Measurements from ENCODE around the gene CEP89.

CEP89 gene

GRCh38 chr19:32878988-32879387 lies 92.8 kb downstream of the CEP89 start:
- DNase-seq (ENCODE audit: low spot score in 2 of 2), result no peak
- in situ Hi-C loops (cut with MboI; ENCODE audit: low sequenced_read_pairs), result no loop called here
- Histone ChIP-seq H3K36me3 (replicated peaks) (no peaks in the 10 kb centered on the region), H3K4me3 (no peak overlapping the region), H3K9me3 (no peaks in the 10 kb centered on the region), H3K4me1 (no peaks in the 10 kb centered on the region), H3K27me3 (ENCODE audit: low read depth) (no peaks in the 10 kb centered on the region)

- in situ Hi-C loops (cut with MboI; ENCODE audit: low sequenced_read_pairs), result no loop called here
- no peaks in the 10 kb centered on the region for H3K9me3 ChIP-seq
- no peaks in the 10 kb centered on the region for H3K4me1 ChIP-seq
- no peak for DNase-seq (ENCODE audit: low spot score in 2 of 2)
- no peaks in the 10 kb centered on the region for H3K36me3 ChIP-seq (replicated peaks)
- no peaks in the 10 kb centered on the region for H3K27me3 ChIP-seq (ENCODE audit: low read depth)
- H3K4me3 ChIP-seq, result no peak overlapping the region
Observed at GRCh38 chr19:32877977-32878745, 93.6 kb downstream of the CEP89 start.

GRCh38 chr19:32877323-32877912 lies 94.3 kb downstream of the CEP89 start:
- Histone ChIP-seq H3K27me3 (ENCODE audit: low read depth) (no peaks in the 10 kb centered on the region), H3K9me3 (no peaks in the 10 kb centered on the region), H3K36me3 (replicated peaks) (no peaks in the 10 kb centered on the region), H3K4me3 (no peak overlapping the region), H3K4me1 (no peaks in the 10 kb centered on the region)
- in situ Hi-C loops (cut with MboI; ENCODE audit: low sequenced_read_pairs), result no loop called here
- no peak for DNase-seq (ENCODE audit: low spot score in 2 of 2)

GRCh38 chr19:32876919-32877285 lies 94.9 kb downstream of the CEP89 start:
- Histone ChIP-seq H3K4me3 (no peak overlapping the region), H3K9me3 (no peaks in the 10 kb centered on the region), H3K27me3 (ENCODE audit: low read depth) (no peaks in the 10 kb centered on the region), H3K4me1 (no peaks in the 10 kb centered on the region), H3K36me3 (replicated peaks) (no peaks in the 10 kb centered on the region)
- DNase-seq (ENCODE audit: low spot score in 2 of 2), result no peak
- in situ Hi-C loops (cut with MboI; ENCODE audit: low sequenced_read_pairs), result no loop called here

GRCh38 chr19:32876236-32876918 lies 95.4 kb downstream of the CEP89 start:
- in situ Hi-C loops (cut with MboI; ENCODE audit: low sequenced_read_pairs), result no loop called here
- DNase-seq (ENCODE audit: low spot score in 2 of 2), result no peak
- Histone ChIP-seq H3K4me1 (no peaks in the 10 kb centered on the region), H3K9me3 (no peaks in the 10 kb centered on the region), H3K4me3 (no peak overlapping the region), H3K27me3 (ENCODE audit: low read depth) (no peaks in the 10 kb centered on the region), H3K36me3 (replicated peaks) (no peaks in the 10 kb centered on the region)

GRCh38 chr19:32875428-32875827 lies 96.3 kb downstream of the CEP89 start:
- no peak for DNase-seq (ENCODE audit: low spot score in 2 of 2)
- no peaks in the 10 kb centered on the region for H3K27me3 ChIP-seq (ENCODE audit: low read depth)
- in situ Hi-C loops (cut with MboI; ENCODE audit: low sequenced_read_pairs), result no loop called here

GRCh38 chr19:32874605-32875004 lies 97.2 kb downstream of the CEP89 start:
- H3K4me3 ChIP-seq, result no peak overlapping the region
- in situ Hi-C loops (cut with MboI; ENCODE audit: low sequenced_read_pairs), result no loop called here
- no peaks in the 10 kb centered on the region for H3K4me1 ChIP-seq
- no peak for DNase-seq (ENCODE audit: low spot score in 2 of 2)
- no peaks in the 10 kb centered on the region for H3K9me3 ChIP-seq
- no peaks in the 10 kb centered on the region for H3K36me3 ChIP-seq (replicated peaks)
- H3K27me3 ChIP-seq (ENCODE audit: low read depth), result no peaks in the 10 kb centered on the region

More at GRCh38 chr19:32875428-32875827, 96.3 kb downstream of the CEP89 start:
- Histone ChIP-seq H3K36me3 (replicated peaks) (no peaks in the 10 kb centered on the region), H3K4me3 (no peak overlapping the region), H3K9me3 (no peaks in the 10 kb centered on the region), H3K4me1 (no peaks in the 10 kb centered on the region)

- Histone ChIP-seq H3K27me3 (ENCODE audit: low read depth) (no peaks in the 10 kb centered on the region), H3K9me3 (no peaks in the 10 kb centered on the region), H3K36me3 (replicated peaks) (no peaks in the 10 kb centered on the region), H3K4me1 (no peaks in the 10 kb centered on the region), H3K4me3 (no peak overlapping the region)
- DNase-seq (ENCODE audit: low spot score in 2 of 2), result no peak
- in situ Hi-C loops (cut with MboI; ENCODE audit: low sequenced_read_pairs), result no loop called here
Observed at GRCh38 chr19:32873247-32873959, 98.4 kb downstream of the CEP89 start.

- Histone ChIP-seq H3K27me3 (ENCODE audit: low read depth) (no peaks in the 10 kb centered on the region), H3K9me3 (no peaks in the 10 kb centered on the region), H3K4me1 (no peaks in the 10 kb centered on the region), H3K36me3 (replicated peaks) (no peaks in the 10 kb centered on the region), H3K4me3 (no peak overlapping the region)
- no peak for DNase-seq (ENCODE audit: low spot score in 2 of 2)
- in situ Hi-C loops (cut with MboI; ENCODE audit: low sequenced_read_pairs), result no loop called here
Observed at GRCh38 chr19:32872391-32872790, 99.4 kb downstream of the CEP89 start.

GRCh38 chr19:32870981-32871451 lies 100.7 kb downstream of the CEP89 start:
- no peaks in the 10 kb centered on the region for H3K27me3 ChIP-seq (ENCODE audit: low read depth)
- H3K4me1 ChIP-seq, result no peaks in the 10 kb centered on the region
- no peaks in the 10 kb centered on the region for H3K36me3 ChIP-seq (replicated peaks)
- in situ Hi-C loops (cut with MboI; ENCODE audit: low sequenced_read_pairs), result no loop called here
- no peaks in the 10 kb centered on the region for H3K9me3 ChIP-seq
- no peak overlapping the region for H3K4me3 ChIP-seq
- DNase-seq (ENCODE audit: low spot score in 2 of 2), result no peak

- DNase-seq (ENCODE audit: low spot score in 2 of 2), result no peak
- in situ Hi-C loops (cut with MboI; ENCODE audit: low sequenced_read_pairs), result no loop called here
Observed at GRCh38 chr19:32869966-32870573, 101.7 kb downstream of the CEP89 start.

GRCh38 chr19:32869369-32869965 lies 102.3 kb downstream of the CEP89 start, which contains the start of gene SLC7A9:
SLC7A9 (minus strand) TSS chr19:32869767; CDS start chr19:32868534, 1,233 bp downstream.
- H3K36me3 ChIP-seq (replicated peaks), result no peaks in the 10 kb centered on the region
- no peak for DNase-seq (ENCODE audit: low spot score in 2 of 2)
- no peaks in the 10 kb centered on the region for H3K9me3 ChIP-seq
- in situ Hi-C loops (cut with MboI; ENCODE audit: low sequenced_read_pairs), result no loop called here
- no peaks in the 10 kb centered on the region for H3K27me3 ChIP-seq (ENCODE audit: low read depth)
- H3K4me3 ChIP-seq, result no peak within 1 kb of the TSS
- no peaks in the 10 kb centered on the region for H3K4me1 ChIP-seq

More at GRCh38 chr19:32869966-32870573, 101.7 kb downstream of the CEP89 start:
- Histone ChIP-seq H3K4me3 (no peak overlapping the region), H3K27me3 (ENCODE audit: low read depth) (no peaks in the 10 kb centered on the region), H3K36me3 (replicated peaks) (no peaks in the 10 kb centered on the region), H3K9me3 (no peaks in the 10 kb centered on the region), H3K4me1 (no peaks in the 10 kb centered on the region)
